Hepatocyte (in vitro differentiated cells): Measurements from ENCODE around the gene ANKRD11.

Experiments
- CTCF ChIP-seq: fragments of 200-600 bp; sonication (generic); IDR thresholded peaks from 2 replicates; pipeline ENCODE4 v1.5.1; 2016; ENCODE audit warnings: antibody characterized with exemption, mild to moderate bottlenecking; ENCODE audit not compliant: poor library complexity
- EZH2 ChIP-seq: fragments of 200-600 bp; sonication (generic); IDR thresholded peaks from 2 replicates; pipeline ENCODE4 v1.6.1; 2016; ENCODE audit warnings: antibody characterized with exemption, mild to moderate bottlenecking, borderline replicate concordance
- EZH2phosphoT487 ChIP-seq: fragments of 200-600 bp; sonication (generic); IDR thresholded peaks from one replicate; pipeline ENCODE4 v1.6.1; 2018; ENCODE audit warnings: antibody characterized with exemption, mild to moderate bottlenecking, low read depth, moderate library complexity; ENCODE audit not compliant: unreplicated experiment, severe bottlenecking

- TF ChIP-seq CTCF (no peak), EZH2 (no peak), EZH2phosphoT487 (no peak)
These were observed 225.4 kb downstream of the ANKRD11 start for GRCh38 chr16:89264800-89265550.
